SK-N-SH (cell line): ENCODE measurements around the gene DEFB131B. TPM values are rescaled to one million over a fixed set of nuclear protein-coding genes. Genes with fewer than 3 reads are reported as not detected.
"Not testable (repeated sequence)": the region's sequence is repeated elsewhere in the genome, so short reads cannot be mapped to it uniquely, and the experiment has no call there.

Experiments
- CTCF ChIA-PET: fragments of 300-600, 350-600 bp; formaldehyde crosslinking; extraction: SDS; loops from one replicate; lab custom pipeline; 2021; lab: Yijun Ruan, JAX
- POLR2A ChIA-PET: fragments of 350-600 bp; sonication (Branson Sonifier 250); formaldehyde crosslinking; extraction: SDS; loops from one replicate; lab custom pipeline; 2020; ENCODE audit warnings: antibody characterized with exemption, inconsistent platforms; lab: Yijun Ruan, JAX
- DNase-seq: peaks from one replicate; pipeline ENCODE4 v3.0.0; 2012
- H2AFZ ChIP-seq: fragments of 200-600 bp; sonication (generic); 2 replicates; pipeline ENCODE4 v1.8.1; 2016; ENCODE audit warnings: antibody characterized with exemption, mild to moderate bottlenecking, low read depth
- H3F3A ChIP-seq: fragments of 200-600 bp; sonication (generic); replicated peaks from 2 replicates; pipeline ENCODE3; 2016; ENCODE audit warnings: antibody characterized with exemption, mild to moderate bottlenecking; ENCODE audit not compliant: insufficient read depth
- H3K27ac ChIP-seq, 2 experiments: fragments of 200-500 bp in 1 of 2; fragments of 200-600 bp in 1 of 2; sonication (Bioruptor generic) in 1 of 2; sonication (generic), shearing (Covaris generic) in 1 of 2; 2 replicates each; pipeline versions ENCODE4 v1.5.1 to v1.6.1; 2014 to 2016; ENCODE audit warnings: low read depth in 2 of 2, inconsistent platforms in 1 of 2, low read length in 1 of 2, mild to moderate bottlenecking in 1 of 2, mixed read lengths in 1 of 2
- H3K27me3 ChIP-seq: fragments of 200-600 bp; sonication (generic), shearing (Covaris generic); 2 replicates; pipeline ENCODE4 v1.6.1; 2016; ENCODE audit warnings: mixed run types; ENCODE audit not compliant: insufficient read depth
- H3K36me3 ChIP-seq, 2 experiments: fragments of 200-500 bp in 1 of 2; fragments of 200-600 bp in 1 of 2; sonication (Bioruptor generic) in 1 of 2; sonication (generic) in 1 of 2; replicated peaks in 1 of 2; 2 replicates each; pipeline versions ENCODE3 to v1.5.1; 2014 to 2016; ENCODE audit warnings: low read length in 1 of 2, mild to moderate bottlenecking in 1 of 2; ENCODE audit not compliant: insufficient read depth in 2 of 2, control insufficient read depth in 1 of 2
- H3K4me1 ChIP-seq, 2 experiments: fragments of 200-500 bp in 1 of 2; fragments of 200-600 bp in 1 of 2; sonication (Bioruptor generic) in 1 of 2; sonication (generic), shearing (Covaris generic) in 1 of 2; 2 replicates each; pipeline versions ENCODE4 v1.5.1 to v1.6.1; 2014 to 2016; ENCODE audit warnings: low read depth in 1 of 2, low read length in 1 of 2, mixed run types in 1 of 2; ENCODE audit not compliant: insufficient read depth in 2 of 2, control insufficient read depth in 1 of 2
- H3K4me2 ChIP-seq: fragments of 200-600 bp; sonication (generic), shearing (Covaris generic); 2 replicates; pipeline ENCODE4 v1.6.1; 2017; ENCODE audit warnings: mixed run types
- H3K4me3 ChIP-seq, 2 experiments: fragments of 200-500 bp in 1 of 2; fragments of 200-600 bp in 1 of 2; sonication (Bioruptor generic) in 1 of 2; sonication (generic), shearing (Covaris generic) in 1 of 2; 2 replicates each; pipeline versions ENCODE4 v1.5.1 to v1.8.1; 2014 to 2016; ENCODE audit warnings: low read depth in 2 of 2, inconsistent platforms in 1 of 2, low read length in 1 of 2, mild to moderate bottlenecking in 1 of 2, mixed read lengths in 1 of 2, moderate library complexity in 1 of 2
- H3K79me2 ChIP-seq: fragments of 200-600 bp; sonication (generic); 2 replicates; pipeline ENCODE4 v1.8.1; 2017; ENCODE audit warnings: mild to moderate bottlenecking; ENCODE audit not compliant: insufficient read depth
- H3K9ac ChIP-seq: fragments of 200-600 bp; sonication (generic); 2 replicates; pipeline ENCODE4 v1.6.1; 2017; ENCODE audit warnings: mixed run types
- H3K9me2 ChIP-seq: fragments of 200-600 bp; sonication (generic); 2 replicates; pipeline ENCODE4 v1.6.1; 2017; ENCODE audit warnings: mixed run types
- H3K9me3 ChIP-seq: fragments of 200-600 bp; sonication (generic); 2 replicates; pipeline ENCODE4 v1.6.1; 2017; ENCODE audit warnings: mixed run types, mild to moderate bottlenecking, moderate library complexity
- H4K20me1 ChIP-seq: fragments of 200-600 bp; sonication (generic); 2 replicates; pipeline ENCODE4 v1.6.1; 2017; ENCODE audit warnings: mild to moderate bottlenecking, mixed run types; ENCODE audit not compliant: insufficient read depth
- WGBS: methylation state at CpG from one replicate; pipeline ENCODE4 v1.1.6; 2017; ENCODE audit warnings: low lambda C conversion rate; 5-methylcytosine and 5-hydroxymethylcytosine counted together
- polyA plus RNA-seq, 3 experiments: library from polyadenylated mRNA; depleted of rRNA; stranded (reverse); fragments of >200 nt; gene quantifications; 2 replicates each; pipeline ENCODE4 v1.2.3, GENCODE V29; 2012

DEFB131B gene, protein sequence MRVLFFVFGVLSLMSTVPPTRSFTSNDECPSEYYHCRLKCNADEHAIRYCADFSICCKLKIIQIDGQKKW
- not detected in 2 replicates for polyA plus RNA-seq (2012; rRNA removed)
- polyA plus RNA-seq (2012; cell fraction: cytosol; rRNA removed), result not detected in 2 replicates
- polyA plus RNA-seq (2012; cell fraction: nucleus; rRNA removed), result not detected in 2 replicates

DNA sequence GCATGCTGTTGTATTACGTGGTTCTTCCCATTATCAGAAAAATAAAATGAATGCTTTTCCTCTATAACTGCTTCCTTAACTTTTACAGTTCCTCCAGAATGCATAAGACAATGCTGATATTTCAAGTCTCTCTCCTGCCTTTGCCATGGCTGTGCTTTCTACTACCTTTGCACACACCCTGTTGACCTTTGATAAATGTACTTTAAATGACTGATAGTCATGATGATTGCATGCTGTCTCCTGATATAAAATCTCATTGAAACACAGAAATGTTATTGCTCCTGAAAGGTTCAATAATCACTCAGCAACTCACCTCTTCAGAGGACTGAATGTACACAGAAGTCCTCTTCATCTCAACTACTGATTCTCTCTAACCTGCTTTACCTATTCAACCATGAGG lies at the start of gene DEFB131B:
Gene DEFB131B (plus strand): TSS at position 395 of the 400 bp plus-strand sequence. CDS start 0 bp downstream, at position 395.
- WGBS, result 76% methylated on average over 1 of the region's 1 CpG
- CTCF ChIA-PET, H3F3A ChIP-seq: not testable (repeated sequence)

GRCh38 chr11:71829247-71829646 lies 49.0 kb upstream of the DEFB131B start:
- H4K20me1 ChIP-seq, CTCF ChIA-PET, H3K4me1 ChIP-seq, H3K9ac ChIP-seq, H3K27ac ChIP-seq, H3K36me3 ChIP-seq, H3K4me2 ChIP-seq, DNase-seq, H2AFZ ChIP-seq, H3K9me3 ChIP-seq, H3F3A ChIP-seq, POLR2A ChIA-PET, H3K4me3 ChIP-seq, H3K79me2 ChIP-seq, H3K9me2 ChIP-seq, H3K27me3 ChIP-seq: not testable (repeated sequence)
- 73% methylated on average over 3 of the region's 3 CpGs for WGBS

More for the DNA sequence above, at the start of gene DEFB131B:
- H4K20me1 ChIP-seq, H3K9ac ChIP-seq, POLR2A ChIA-PET, H3K4me3 ChIP-seq, H3K27me3 ChIP-seq, H3K9me3 ChIP-seq, H3K36me3 ChIP-seq, H3K4me2 ChIP-seq, H3K9me2 ChIP-seq, H2AFZ ChIP-seq, DNase-seq, H3K79me2 ChIP-seq, H3K4me1 ChIP-seq, H3K27ac ChIP-seq: not testable (repeated sequence)

GRCh38 chr11:71829686-71830085 lies 48.6 kb upstream of the DEFB131B start:
- H3K4me1 ChIP-seq, H3K79me2 ChIP-seq, DNase-seq, H3K27ac ChIP-seq, H3K36me3 ChIP-seq, H3K27me3 ChIP-seq, H3F3A ChIP-seq, H2AFZ ChIP-seq, H3K9me2 ChIP-seq, POLR2A ChIA-PET, H3K4me2 ChIP-seq, H3K9ac ChIP-seq, CTCF ChIA-PET, H3K4me3 ChIP-seq, H4K20me1 ChIP-seq, H3K9me3 ChIP-seq: not testable (repeated sequence)
- WGBS, result 65% methylated on average over 3 of the region's 3 CpGs

- H3K27ac ChIP-seq, H3F3A ChIP-seq, DNase-seq, POLR2A ChIA-PET, H3K79me2 ChIP-seq, H3K9me3 ChIP-seq, H3K9ac ChIP-seq, H3K9me2 ChIP-seq, H3K4me2 ChIP-seq, CTCF ChIA-PET, H2AFZ ChIP-seq, H3K27me3 ChIP-seq, H3K4me1 ChIP-seq, H3K36me3 ChIP-seq, H4K20me1 ChIP-seq, H3K4me3 ChIP-seq: not testable (repeated sequence)
- WGBS, result 0% methylated on average over 1 of the region's 1 CpG
Observed at GRCh38 chr11:71832811-71833210, 45.4 kb upstream of the DEFB131B start, which contains the start of gene DEFB108B. TSS of gene DEFB108B (plus strand) at chr11:71833200. CDS start at chr11:71833200, 0 bp downstream.

GRCh38 chr11:71842720-71843119 lies 35.5 kb upstream of the DEFB131B start:
- CTCF ChIA-PET, result interaction anchor here (1.0 kb wide), 1 partner anchor 9 kb away, joined by 3 read pairs; no protein-coding TSS in a partner anchor
- POLR2A ChIA-PET, result not testable (repeated sequence)

GRCh38 chr11:71843355-71843754 lies 34.9 kb upstream of the DEFB131B start:
- H3K36me3 ChIP-seq, H3K4me3 ChIP-seq, DNase-seq, POLR2A ChIA-PET, H3K27ac ChIP-seq, H3K79me2 ChIP-seq, H3K4me2 ChIP-seq, H3K27me3 ChIP-seq, H3K4me1 ChIP-seq, H3K9me2 ChIP-seq, CTCF ChIA-PET, H3F3A ChIP-seq, H3K9ac ChIP-seq, H3K9me3 ChIP-seq, H4K20me1 ChIP-seq, H2AFZ ChIP-seq: not testable (repeated sequence)
- 89% methylated on average over 4 of the region's 4 CpGs for WGBS

More at GRCh38 chr11:71842720-71843119, 35.5 kb upstream of the DEFB131B start:
- H3K36me3 ChIP-seq, H4K20me1 ChIP-seq, DNase-seq, H3K27me3 ChIP-seq, H3K9me2 ChIP-seq, H3K79me2 ChIP-seq, H3K9ac ChIP-seq, H3K4me1 ChIP-seq, H3K27ac ChIP-seq, H3K9me3 ChIP-seq, H3K4me3 ChIP-seq, H3F3A ChIP-seq, H2AFZ ChIP-seq, H3K4me2 ChIP-seq: not testable (repeated sequence)
- WGBS, result 93% methylated on average over 4 of the region's 6 CpGs
